Esophagus squamous epithelium (tissue), 4 donors: ENCODE results near the gene LRRTM1.

Experiments used
- POLR2A ChIP-seq, 4 donors: fragments of 450-650 bp; IDR thresholded peaks; one replicate each; pipeline ENCODE4 v1.6.1; 2017; ENCODE audit warnings: antibody characterized with exemption in 4 of 4, mild to moderate bottlenecking in 4 of 4, moderate library complexity in 3 of 4
- TF ChIP-seq, protein P1 (sequence below), 6 experiments: fragments of 450-650 bp in 4 of 6; fragments of 200-600 bp in 2 of 6; sonication (generic) in 2 of 6; IDR thresholded peaks; one replicate each; pipeline ENCODE4 v1.5.1; 2016 to 2019; ENCODE audit warnings: antibody characterized with exemption in 6 of 6, mild to moderate bottlenecking in 4 of 6, moderate library complexity in 4 of 6

DNA sequence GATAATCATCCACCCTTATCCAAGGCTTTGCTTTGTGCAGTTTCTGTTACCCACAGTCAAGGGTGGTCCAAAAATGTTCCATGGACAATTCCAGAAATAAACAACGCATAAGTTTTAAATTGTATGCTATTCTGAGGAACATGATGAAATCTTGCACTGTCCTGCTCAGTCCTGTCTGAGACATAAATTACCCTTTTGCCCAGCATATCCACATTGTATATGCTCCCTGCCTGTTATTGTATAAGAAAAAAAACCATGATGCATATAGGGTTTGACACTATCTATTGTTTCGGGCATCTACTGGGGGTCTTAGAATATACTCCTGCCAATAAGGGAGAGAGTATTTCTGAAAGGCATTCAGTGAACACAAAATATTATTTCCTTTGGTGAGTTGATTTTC lies 24.0 kb downstream of the LRRTM1 start:
- no peak for TF ChIP-seq POLR2A (IDR thresholded peaks at IDR 0.05)
- TF ChIP-seq, protein P1, sequence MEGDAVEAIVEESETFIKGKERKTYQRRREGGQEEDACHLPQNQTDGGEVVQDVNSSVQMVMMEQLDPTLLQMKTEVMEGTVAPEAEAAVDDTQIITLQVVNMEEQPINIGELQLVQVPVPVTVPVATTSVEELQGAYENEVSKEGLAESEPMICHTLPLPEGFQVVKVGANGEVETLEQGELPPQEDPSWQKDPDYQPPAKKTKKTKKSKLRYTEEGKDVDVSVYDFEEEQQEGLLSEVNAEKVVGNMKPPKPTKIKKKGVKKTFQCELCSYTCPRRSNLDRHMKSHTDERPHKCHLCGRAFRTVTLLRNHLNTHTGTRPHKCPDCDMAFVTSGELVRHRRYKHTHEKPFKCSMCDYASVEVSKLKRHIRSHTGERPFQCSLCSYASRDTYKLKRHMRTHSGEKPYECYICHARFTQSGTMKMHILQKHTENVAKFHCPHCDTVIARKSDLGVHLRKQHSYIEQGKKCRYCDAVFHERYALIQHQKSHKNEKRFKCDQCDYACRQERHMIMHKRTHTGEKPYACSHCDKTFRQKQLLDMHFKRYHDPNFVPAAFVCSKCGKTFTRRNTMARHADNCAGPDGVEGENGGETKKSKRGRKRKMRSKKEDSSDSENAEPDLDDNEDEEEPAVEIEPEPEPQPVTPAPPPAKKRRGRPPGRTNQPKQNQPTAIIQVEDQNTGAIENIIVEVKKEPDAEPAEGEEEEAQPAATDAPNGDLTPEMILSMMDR (IDR thresholded peaks at IDR 0.05), result no peak
